ENCODE results near the gene DCDC1.

The DCDC1 gene

GRCh38 chr11:31387379-31387778 is 17.8 kb upstream of the DCDC1 start:
- H3K27me3 ChIP-seq (replicated peaks; ENCODE audit: control insufficient read depth, insufficient read depth, low read length) = no peaks in the 10 kb centered on the region
- no peaks in the 10 kb centered on the region for H3K9me3 ChIP-seq (ENCODE audit: control insufficient read depth, low read length)
- H3K4me1 ChIP-seq (ENCODE audit: control insufficient read depth, insufficient read depth, low read length) = peaks cover 11% of the 10 kb centered on the region
- no peak overlapping the region for H3K9ac ChIP-seq (ENCODE audit: low read length)
- no peak overlapping the region for H3K4me3 ChIP-seq (ENCODE audit: low read length)
- H3K36me3 ChIP-seq (ENCODE audit: control insufficient read depth, insufficient read depth, low read length, severe bottlenecking) = peaks cover 7% of the 10 kb centered on the region
- no peak for DNase-seq (ENCODE audit: low read depth)

- no peak for DNase-seq (ENCODE audit: low read depth)
- Histone ChIP-seq H3K36me3 (ENCODE audit: control insufficient read depth, insufficient read depth, low read length, severe bottlenecking) (peaks cover 11% of the 10 kb centered on the region), H3K4me3 (ENCODE audit: low read length) (no peak overlapping the region), H3K9me3 (ENCODE audit: control insufficient read depth, low read length) (no peaks in the 10 kb centered on the region), H3K4me1 (ENCODE audit: control insufficient read depth, insufficient read depth, low read length) (peaks cover 11% of the 10 kb centered on the region), H3K9ac (ENCODE audit: low read length) (no peak overlapping the region), H3K27me3 (replicated peaks; ENCODE audit: control insufficient read depth, insufficient read depth, low read length) (no peaks in the 10 kb centered on the region)
These were observed 13.6 kb upstream of the DCDC1 start for GRCh38 chr11:31383116-31383515.

DNA sequence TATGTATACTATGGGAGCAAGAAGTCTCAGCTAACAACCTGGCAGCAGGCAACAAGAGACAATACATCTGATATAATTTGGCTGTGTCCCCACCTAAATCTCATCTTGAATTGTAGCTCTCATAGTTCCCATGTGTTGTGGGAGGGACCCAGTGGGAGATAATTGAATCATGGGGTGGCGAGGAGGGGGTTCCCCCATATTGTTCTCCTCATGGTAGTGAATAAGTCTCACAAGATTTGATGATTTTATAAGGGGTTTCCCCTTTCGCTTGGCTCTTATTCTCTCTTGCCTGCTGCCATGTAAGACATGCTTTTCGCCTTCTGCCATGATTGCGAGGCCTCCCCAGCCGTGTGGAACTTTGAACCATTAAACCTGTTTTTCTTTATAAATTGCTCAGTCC is 6.3 kb upstream of the DCDC1 start:
- peaks cover 8% of the 10 kb centered on the region for H3K36me3 ChIP-seq (ENCODE audit: control insufficient read depth, insufficient read depth, low read length, severe bottlenecking)
- H3K9ac ChIP-seq (ENCODE audit: low read length) = no peak overlapping the region
- H3K27me3 ChIP-seq (replicated peaks; ENCODE audit: control insufficient read depth, insufficient read depth, low read length) = no peaks in the 10 kb centered on the region
- no peak for DNase-seq (ENCODE audit: low read depth)
- H3K4me1 ChIP-seq (ENCODE audit: control insufficient read depth, insufficient read depth, low read length) = peaks cover 2% of the 10 kb centered on the region
- no peaks in the 10 kb centered on the region for H3K9me3 ChIP-seq (ENCODE audit: control insufficient read depth, low read length)
- no peak overlapping the region for H3K4me3 ChIP-seq (ENCODE audit: low read length)

DNA sequence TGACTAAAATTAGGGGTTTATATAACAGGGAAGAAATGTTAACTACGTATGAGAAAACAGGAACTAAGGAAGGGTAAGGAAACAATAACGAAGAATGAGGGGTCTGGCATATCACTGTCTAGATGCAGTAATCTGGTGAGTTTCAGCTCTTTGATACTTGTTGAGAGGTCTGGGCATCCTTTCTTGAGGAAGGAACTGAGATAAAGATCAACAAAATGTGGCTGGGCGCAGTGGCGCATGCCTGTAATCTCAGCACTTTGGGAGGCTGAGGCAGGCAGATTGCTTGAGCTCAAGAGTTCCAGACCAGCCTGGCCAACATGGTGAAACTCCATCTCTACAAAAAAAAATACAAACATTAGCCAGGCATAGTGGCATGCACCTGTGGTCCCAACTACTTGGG is 2.7 kb downstream of the DCDC1 start:
- Histone ChIP-seq H3K36me3 (ENCODE audit: control insufficient read depth, insufficient read depth, low read length, severe bottlenecking) (no peaks in the 10 kb centered on the region), H3K9ac (ENCODE audit: low read length) (no peak overlapping the region), H3K4me3 (ENCODE audit: low read length) (no peak overlapping the region), H3K27me3 (replicated peaks; ENCODE audit: control insufficient read depth, insufficient read depth, low read length) (no peaks in the 10 kb centered on the region), H3K9me3 (ENCODE audit: control insufficient read depth, low read length) (no peaks in the 10 kb centered on the region), H3K4me1 (ENCODE audit: control insufficient read depth, insufficient read depth, low read length) (peaks cover 16% of the 10 kb centered on the region)
- DNase-seq (ENCODE audit: low read depth) = no peak

- Histone ChIP-seq H3K9me3 (ENCODE audit: control insufficient read depth, low read length) (no peaks in the 10 kb centered on the region), H3K27me3 (replicated peaks; ENCODE audit: control insufficient read depth, insufficient read depth, low read length) (no peaks in the 10 kb centered on the region), H3K9ac (ENCODE audit: low read length) (no peak overlapping the region), H3K4me3 (ENCODE audit: low read length) (no peak overlapping the region), H3K4me1 (ENCODE audit: control insufficient read depth, insufficient read depth, low read length) (no peaks in the 10 kb centered on the region), H3K36me3 (ENCODE audit: control insufficient read depth, insufficient read depth, low read length, severe bottlenecking) (no peaks in the 10 kb centered on the region)
- DNase-seq (ENCODE audit: low read depth) = no peak
These were observed 7.8 kb downstream of the DCDC1 start for GRCh38 chr11:31361743-31362142.

DNA sequence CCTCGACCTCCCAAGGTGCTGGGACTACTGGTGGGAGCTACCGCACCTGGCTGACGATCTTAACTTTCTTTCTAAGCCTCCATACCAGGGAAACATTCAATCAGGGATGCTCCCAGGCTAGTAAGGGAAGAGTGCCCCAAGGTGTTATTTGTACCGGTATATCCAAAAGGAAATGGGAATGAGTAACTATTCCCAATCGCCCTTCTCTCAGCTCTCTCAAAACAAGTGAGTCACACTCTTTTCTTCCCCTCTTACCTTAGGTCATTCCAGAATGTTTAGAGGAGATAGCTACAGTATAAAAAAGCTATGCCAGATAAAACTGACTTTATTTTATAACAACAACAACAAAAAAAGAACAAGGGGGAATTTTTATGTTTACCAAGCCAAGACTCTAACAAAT is 13.7 kb downstream of the DCDC1 start:
- no peak overlapping the region for H3K9ac ChIP-seq (ENCODE audit: low read length)
- peaks cover 11% of the 10 kb centered on the region for H3K4me1 ChIP-seq (ENCODE audit: control insufficient read depth, insufficient read depth, low read length)
- DNase-seq (ENCODE audit: low read depth) = no peak
- H3K36me3 ChIP-seq (ENCODE audit: control insufficient read depth, insufficient read depth, low read length, severe bottlenecking) = no peaks in the 10 kb centered on the region
- no peaks in the 10 kb centered on the region for H3K9me3 ChIP-seq (ENCODE audit: control insufficient read depth, low read length)
- no peaks in the 10 kb centered on the region for H3K27me3 ChIP-seq (replicated peaks; ENCODE audit: control insufficient read depth, insufficient read depth, low read length)
- H3K4me3 ChIP-seq (ENCODE audit: low read length) = no peak overlapping the region

- Histone ChIP-seq H3K27me3 (replicated peaks; ENCODE audit: control insufficient read depth, insufficient read depth, low read length) (no peaks in the 10 kb centered on the region), H3K36me3 (ENCODE audit: control insufficient read depth, insufficient read depth, low read length, severe bottlenecking) (no peaks in the 10 kb centered on the region), H3K4me1 (ENCODE audit: control insufficient read depth, insufficient read depth, low read length) (peaks cover 11% of the 10 kb centered on the region), H3K4me3 (ENCODE audit: low read length) (no peak overlapping the region), H3K9ac (ENCODE audit: low read length) (no peak overlapping the region), H3K9me3 (ENCODE audit: control insufficient read depth, low read length) (no peaks in the 10 kb centered on the region)
- DNase-seq (ENCODE audit: low read depth) = no peak
These were observed 14.4 kb downstream of the DCDC1 start for GRCh38 chr11:31355131-31355530.

DNA sequence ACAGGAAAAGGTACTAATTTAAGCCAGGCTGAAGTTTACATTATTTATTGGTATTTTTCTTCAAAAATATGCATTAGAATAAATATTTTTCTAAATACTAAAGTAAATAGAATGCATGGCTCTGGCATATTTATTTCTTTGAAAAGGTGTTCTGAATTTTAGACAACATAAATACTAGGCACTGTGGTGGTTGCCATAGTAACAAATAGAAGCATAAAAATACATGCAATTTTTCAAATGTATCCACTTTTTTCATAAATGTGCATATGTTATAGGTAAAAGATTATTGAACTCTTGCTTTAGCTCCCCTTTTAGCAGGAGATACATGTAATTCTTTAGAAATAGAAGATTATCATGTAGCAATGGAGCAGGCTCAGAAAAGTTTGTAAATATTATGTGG is 18.4 kb downstream of the DCDC1 start:
- Histone ChIP-seq H3K4me3 (ENCODE audit: low read length) (no peak overlapping the region), H3K27me3 (replicated peaks; ENCODE audit: control insufficient read depth, insufficient read depth, low read length) (no peaks in the 10 kb centered on the region), H3K4me1 (ENCODE audit: control insufficient read depth, insufficient read depth, low read length) (peaks cover 11% of the 10 kb centered on the region), H3K36me3 (ENCODE audit: control insufficient read depth, insufficient read depth, low read length, severe bottlenecking) (no peaks in the 10 kb centered on the region), H3K9me3 (ENCODE audit: control insufficient read depth, low read length) (no peaks in the 10 kb centered on the region), H3K9ac (ENCODE audit: low read length) (no peak overlapping the region)
- DNase-seq (ENCODE audit: low read depth) = no peak

- no peaks in the 10 kb centered on the region for H3K9me3 ChIP-seq (ENCODE audit: control insufficient read depth, low read length)
- no peaks in the 10 kb centered on the region for H3K36me3 ChIP-seq (ENCODE audit: control insufficient read depth, insufficient read depth, low read length, severe bottlenecking)
- peak; percentile 31 for DNase-seq (ENCODE audit: low read depth)
- no peak overlapping the region for H3K4me3 ChIP-seq (ENCODE audit: low read length)
- peaks cover 3% of the 10 kb centered on the region for H3K4me1 ChIP-seq (ENCODE audit: control insufficient read depth, insufficient read depth, low read length)
- no peaks in the 10 kb centered on the region for H3K27me3 ChIP-seq (replicated peaks; ENCODE audit: control insufficient read depth, insufficient read depth, low read length)
- no peak overlapping the region for H3K9ac ChIP-seq (ENCODE audit: low read length)
These were observed 28.5 kb downstream of the DCDC1 start for GRCh38 chr11:31340903-31341572.

- Histone ChIP-seq H3K4me1 (ENCODE audit: control insufficient read depth, insufficient read depth, low read length) (peaks cover 3% of the 10 kb centered on the region), H3K36me3 (ENCODE audit: control insufficient read depth, insufficient read depth, low read length, severe bottlenecking) (no peaks in the 10 kb centered on the region), H3K9ac (ENCODE audit: low read length) (no peak overlapping the region), H3K27me3 (replicated peaks; ENCODE audit: control insufficient read depth, insufficient read depth, low read length) (no peaks in the 10 kb centered on the region), H3K4me3 (ENCODE audit: low read length) (no peak overlapping the region), H3K9me3 (ENCODE audit: control insufficient read depth, low read length) (no peaks in the 10 kb centered on the region)
- no peak for DNase-seq (ENCODE audit: low read depth)
These were observed 31.7 kb downstream of the DCDC1 start for GRCh38 chr11:31337806-31338205.

- H3K36me3 ChIP-seq (ENCODE audit: control insufficient read depth, insufficient read depth, low read length, severe bottlenecking) = no peaks in the 10 kb centered on the region
- no peak overlapping the region for H3K9ac ChIP-seq (ENCODE audit: low read length)
- no peaks in the 10 kb centered on the region for H3K27me3 ChIP-seq (replicated peaks; ENCODE audit: control insufficient read depth, insufficient read depth, low read length)
- H3K4me1 ChIP-seq (ENCODE audit: control insufficient read depth, insufficient read depth, low read length) = peaks cover 17% of the 10 kb centered on the region
- DNase-seq (ENCODE audit: low read depth) = no peak
- no peaks in the 10 kb centered on the region for H3K9me3 ChIP-seq (ENCODE audit: control insufficient read depth, low read length)
- no peak overlapping the region for H3K4me3 ChIP-seq (ENCODE audit: low read length)
These were observed 40.8 kb downstream of the DCDC1 start for GRCh38 chr11:31328697-31329096.

DNA sequence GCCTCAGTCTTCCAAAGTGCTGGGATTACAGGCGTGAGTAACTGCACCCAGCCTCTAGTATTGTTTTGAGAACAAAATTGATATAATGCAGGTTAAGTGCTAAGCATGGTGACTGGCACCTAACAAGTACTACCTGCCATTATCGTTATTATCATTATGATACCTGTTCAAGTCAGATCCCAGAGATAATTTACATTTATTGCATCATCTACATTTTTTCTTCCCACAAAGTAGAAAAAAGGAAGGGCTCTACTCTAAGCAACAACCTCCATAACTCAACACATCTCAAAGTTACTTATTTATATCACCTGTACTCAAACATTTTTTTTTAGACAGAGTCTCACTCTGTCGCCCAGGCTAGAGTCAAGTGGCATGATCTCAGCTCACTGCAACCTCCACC is 42.1 kb downstream of the DCDC1 start:
- Histone ChIP-seq H3K27me3 (replicated peaks; ENCODE audit: control insufficient read depth, insufficient read depth, low read length) (no peaks in the 10 kb centered on the region), H3K4me3 (ENCODE audit: low read length) (no peak overlapping the region), H3K36me3 (ENCODE audit: control insufficient read depth, insufficient read depth, low read length, severe bottlenecking) (no peaks in the 10 kb centered on the region), H3K9ac (ENCODE audit: low read length) (no peak overlapping the region), H3K9me3 (ENCODE audit: control insufficient read depth, low read length) (no peaks in the 10 kb centered on the region), H3K4me1 (ENCODE audit: control insufficient read depth, insufficient read depth, low read length) (peaks cover 17% of the 10 kb centered on the region)
- DNase-seq (ENCODE audit: low read depth) = no peak
